Epithelial cell of umbilical artery (primary cell): ENCODE measurements around the gene CDH8. TPM values are rescaled to one million over a fixed set of nuclear protein-coding genes. Genes with fewer than 3 reads are reported as not detected.

Source experiments
- total RNA-seq: library from RNA; depleted of rRNA; stranded (reverse); fragments of >200 nt; gene quantifications from 2 replicates; pipeline ENCODE4 v1.2.3, GENCODE V29; 2014

The CDH8 gene
- total RNA-seq: not detected in 2 replicates

DNA sequence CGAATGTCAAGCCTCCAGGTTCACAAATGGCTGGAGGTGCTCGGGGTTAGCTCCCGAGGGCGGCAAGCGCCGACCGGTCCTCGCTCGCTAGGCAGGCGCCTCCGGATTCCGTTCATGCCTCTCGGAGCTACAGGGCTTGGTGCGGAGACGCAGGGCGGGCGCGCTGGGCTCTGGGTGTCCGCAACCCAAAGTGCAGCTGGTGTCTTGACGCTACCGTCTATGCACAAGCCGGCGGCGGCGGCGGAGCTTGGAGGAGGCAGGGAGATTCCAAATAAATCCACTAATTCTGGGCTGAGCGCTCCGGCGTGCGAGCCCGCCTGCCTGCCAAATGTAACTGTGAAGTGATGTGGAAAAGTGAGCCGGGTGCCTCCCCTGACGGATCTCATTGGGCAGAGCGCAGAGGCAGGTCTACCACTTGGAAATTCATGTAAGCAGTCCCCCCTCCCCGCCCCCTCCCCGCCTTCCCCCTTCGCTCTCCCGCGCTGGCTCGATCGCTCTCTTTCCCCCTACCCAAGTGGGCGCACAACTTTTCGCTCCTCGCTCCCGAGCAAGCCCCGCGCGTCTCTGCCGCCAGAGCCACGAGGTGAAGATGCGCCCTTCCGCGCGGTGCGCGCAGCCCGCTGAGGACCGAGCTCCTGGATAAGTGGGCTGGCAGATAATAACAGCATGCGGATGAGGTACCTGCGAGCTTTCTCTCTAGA lies at the start of gene CDH8:
Gene CDH8 (minus strand): TSS at position 338 of the 701 bp plus-strand sequence. CDS start 15,035 bp downstream, outside the sequence.

